GM12875 (cell line): ENCODE data around the gene PPA2.
"Not testable (repeated sequence)": the region's sequence is repeated elsewhere in the genome, so short reads cannot be mapped to it uniquely, and the experiment has no call there.

Source experiments
- H3K4me3 ChIP-seq: one replicate; pipeline ENCODE4 v1.5.1; 2011; ENCODE audit warnings: low read depth, low read length, control low read depth
- CTCF ChIP-seq: IDR thresholded peaks from 2 replicates; pipeline ENCODE4 v1.5.1; 2011; ENCODE audit warnings: low read depth, mild to moderate bottlenecking, control low read depth, inconsistent platforms, low read length, moderate library complexity, borderline replicate concordance; ENCODE audit not compliant: insufficient read depth

PPA2 gene

GRCh38 chr4:105461221-105461620 is 12.6 kb downstream of the PPA2 start:
- no peak overlapping the region for H3K4me3 ChIP-seq

GRCh38 chr4:105460306-105460705 is 13.6 kb downstream of the PPA2 start:
- TF ChIP-seq CTCF: no peak
- no peak overlapping the region for H3K4me3 ChIP-seq

More at GRCh38 chr4:105461221-105461620, 12.6 kb downstream of the PPA2 start:
- TF ChIP-seq CTCF: no peak

GRCh38 chr4:105458541-105458940 is 15.3 kb downstream of the PPA2 start:
- H3K4me3 ChIP-seq: not testable (repeated sequence)

GRCh38 chr4:105458001-105458400 is 15.9 kb downstream of the PPA2 start:
- H3K4me3 ChIP-seq: no peak overlapping the region
- no peak for TF ChIP-seq CTCF

- no peak for TF ChIP-seq CTCF
- H3K4me3 ChIP-seq: no peak overlapping the region
Observed at GRCh38 chr4:105455998-105456397, 17.9 kb downstream of the PPA2 start.

- TF ChIP-seq CTCF: no peak
- H3K4me3 ChIP-seq: no peak overlapping the region
Observed at GRCh38 chr4:105455182-105455581, 18.7 kb downstream of the PPA2 start.

- no peak for TF ChIP-seq CTCF
Observed at GRCh38 chr4:105453550-105454205, 20.2 kb downstream of the PPA2 start.

GRCh38 chr4:105451346-105451745 is 22.5 kb downstream of the PPA2 start:
- no peak for TF ChIP-seq CTCF

More at GRCh38 chr4:105453550-105454205, 20.2 kb downstream of the PPA2 start:
- no peak overlapping the region for H3K4me3 ChIP-seq

More at GRCh38 chr4:105451346-105451745, 22.5 kb downstream of the PPA2 start:
- no peak overlapping the region for H3K4me3 ChIP-seq
